Stomach (tissue), 4 donors: ENCODE data around the gene ABCC8.

Experiments
- CTCF ChIP-seq, 7 experiments: fragments of 450-650 bp in 4 of 7; fragments of 200-600 bp in 3 of 7; sonication (generic) in 3 of 7; IDR thresholded peaks; one replicate each; pipeline ENCODE4 v1.5.1; 2016 to 2019; ENCODE audit warnings: antibody characterized with exemption in 7 of 7, control low read depth in 2 of 7, mild to moderate bottlenecking in 1 of 7
- EP300 ChIP-seq: sonication (generic); formaldehyde crosslinking; IDR thresholded peaks from one replicate; pipeline ENCODE4 v1.6.1; 2017; ENCODE audit warnings: antibody characterized with exemption
- POLR2AphosphoS5 ChIP-seq, 3 donors: sonication (generic); formaldehyde crosslinking; IDR thresholded peaks; one replicate each; pipeline ENCODE4 v1.6.1; 2016; ENCODE audit warnings: antibody characterized with exemption in 3 of 3

- TF ChIP-seq CTCF (IDR thresholded peaks at IDR 0.05) = no peak
- TF ChIP-seq POLR2AphosphoS5 (IDR thresholded peaks at IDR 0.05) = no peak
- TF ChIP-seq EP300 = no peak
These were observed 10.0 kb upstream of the ABCC8 start for GRCh38 chr11:17486646-17487045.
